Stimulated activated naive CD4-positive, alpha-beta T cell treated with Interleukin-2 at 50 U/mL for 16 hours (primary cell): ENCODE data around the gene CRACDL.

ENCODE experiments used
- DNase-seq: peaks from one replicate; lab custom pipeline; 2025; lab: John Stamatoyannopoulos, UW

Gene CRACDL

GRCh38 chr2:98824256-98825019, 111.6 kb downstream of the CRACDL start:
- no peak for DNase-seq

- no peak for DNase-seq
These were observed 112.5 kb downstream of the CRACDL start for GRCh38 chr2:98823196-98824170.

DNA sequence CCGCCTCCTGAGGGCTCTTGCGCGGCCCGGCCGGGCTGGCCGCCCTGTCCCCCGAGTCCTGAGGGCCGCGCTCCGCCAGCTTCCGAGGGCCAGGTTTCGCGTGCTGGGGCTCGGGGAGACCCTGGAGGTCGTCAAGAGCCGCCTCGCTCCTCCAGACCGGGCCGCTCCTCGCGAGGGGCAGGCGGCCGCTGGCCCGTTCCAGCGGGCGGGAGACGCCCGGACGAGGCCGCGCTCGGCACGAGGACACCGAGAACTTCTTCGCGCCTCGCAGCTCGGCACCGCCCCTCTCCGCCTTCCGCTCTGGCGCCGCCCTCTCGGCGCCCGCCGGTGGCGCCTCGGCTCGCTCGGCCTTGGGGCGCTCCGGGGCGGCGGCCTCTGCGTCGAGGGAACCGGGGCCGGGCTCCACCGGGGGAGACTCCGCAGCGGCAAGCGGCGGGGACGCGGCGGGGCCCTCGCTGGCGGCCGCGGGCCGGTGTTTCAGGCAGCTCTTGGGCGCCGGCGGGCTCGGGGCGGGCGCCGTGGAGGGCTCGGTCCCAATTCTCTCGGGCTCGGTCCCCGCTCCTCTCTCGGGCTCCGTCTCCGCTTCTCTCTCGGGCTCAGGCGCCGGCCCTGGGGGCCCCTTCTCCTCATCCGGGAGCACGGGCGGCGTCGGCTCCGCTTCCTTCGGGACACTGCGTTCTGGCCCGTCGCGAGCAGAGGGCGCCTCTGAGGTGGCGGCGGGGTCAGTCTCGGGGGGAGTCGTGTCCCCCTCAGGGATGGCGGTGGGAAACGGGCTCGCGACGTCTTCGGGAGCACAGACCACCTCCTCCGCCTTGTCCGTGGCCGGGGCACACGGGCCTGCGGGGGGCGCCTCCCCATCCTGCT, 113.5 kb downstream of the CRACDL start:
- peak; percentile 45 for DNase-seq

GRCh38 chr2:98821629-98822135, 114.3 kb downstream of the CRACDL start:
- no peak for DNase-seq

DNA sequence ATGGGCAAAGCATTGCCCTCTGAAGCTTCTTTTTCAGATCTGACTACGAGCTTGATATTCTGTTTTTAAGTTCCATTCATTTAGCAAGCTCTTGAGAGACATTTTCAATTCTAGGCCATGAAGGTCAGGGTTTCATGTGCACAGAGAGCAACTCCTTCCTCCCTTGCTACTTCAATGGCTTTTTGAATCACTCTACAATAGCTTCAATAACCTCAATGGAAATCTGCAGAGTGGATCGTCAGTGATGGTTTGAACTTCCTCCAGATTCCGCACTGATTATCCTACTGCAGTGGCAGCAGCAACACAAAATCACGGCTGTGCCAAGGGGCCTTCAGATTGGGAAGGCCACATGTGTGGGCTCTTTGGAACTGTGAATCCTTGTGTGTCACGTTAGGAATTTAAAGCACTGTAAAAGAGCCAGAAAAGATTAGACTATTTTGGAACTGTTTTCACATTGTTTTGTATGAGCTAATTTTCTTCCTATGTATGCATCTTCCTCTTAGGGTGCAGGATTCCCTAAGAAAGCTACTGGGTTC, 116.7 kb downstream of the CRACDL start:
- no peak for DNase-seq

- DNase-seq: no peak
These were observed 117.9 kb downstream of the CRACDL start for GRCh38 chr2:98818164-98818563.

- no peak for DNase-seq
These were observed 119.7 kb downstream of the CRACDL start for GRCh38 chr2:98816281-98816680.

GRCh38 chr2:98815795-98816194, 120.2 kb downstream of the CRACDL start:
- no peak for DNase-seq

- no peak for DNase-seq
These were observed 124.3 kb downstream of the CRACDL start for GRCh38 chr2:98811766-98812165.

- DNase-seq: no peak
These were observed 125.5 kb downstream of the CRACDL start for GRCh38 chr2:98810588-98810928.

- no peak for DNase-seq
These were observed 126.0 kb downstream of the CRACDL start for GRCh38 chr2:98809878-98810587.

DNA sequence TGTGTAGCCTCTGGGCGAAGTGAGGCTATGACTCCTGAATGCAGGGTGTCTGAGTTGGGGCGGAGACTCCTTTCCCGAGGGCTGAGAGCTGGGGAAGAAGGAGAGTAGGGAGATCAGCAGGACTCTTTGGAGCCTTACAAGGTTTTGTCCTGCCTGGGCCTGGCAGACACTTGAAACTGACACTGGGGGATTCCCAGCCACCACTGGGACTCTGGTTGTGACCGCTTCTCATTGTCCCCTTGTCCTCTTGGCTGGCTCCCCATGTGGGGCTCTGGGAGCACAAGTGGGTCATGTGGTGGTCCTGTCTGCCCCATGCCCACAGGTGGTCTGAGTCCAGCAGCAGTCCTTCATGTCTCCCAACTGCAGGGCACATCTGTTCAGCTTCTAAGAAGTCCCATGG, 126.9 kb downstream of the CRACDL start:
- no peak for DNase-seq

DNA sequence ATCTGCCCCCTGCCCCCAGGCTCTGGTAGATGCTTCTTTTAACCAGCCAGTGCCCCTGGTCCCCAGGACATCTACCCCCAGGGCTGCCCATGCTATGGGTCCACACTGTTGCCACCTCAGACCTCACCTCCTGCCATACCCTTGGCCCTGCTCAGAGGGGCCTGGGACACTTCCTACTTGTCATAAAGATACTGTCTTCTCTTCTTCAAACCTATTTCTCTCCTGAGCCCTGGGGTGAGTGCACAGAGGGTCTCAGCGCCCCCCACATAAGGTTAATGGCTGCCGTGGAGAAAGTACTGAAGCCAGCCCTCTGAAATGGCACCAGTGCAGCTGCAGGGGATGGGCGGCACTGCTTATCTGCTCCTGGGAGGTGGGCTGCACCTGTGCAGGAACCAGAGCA, 127.5 kb downstream of the CRACDL start:
- no peak for DNase-seq

DNA sequence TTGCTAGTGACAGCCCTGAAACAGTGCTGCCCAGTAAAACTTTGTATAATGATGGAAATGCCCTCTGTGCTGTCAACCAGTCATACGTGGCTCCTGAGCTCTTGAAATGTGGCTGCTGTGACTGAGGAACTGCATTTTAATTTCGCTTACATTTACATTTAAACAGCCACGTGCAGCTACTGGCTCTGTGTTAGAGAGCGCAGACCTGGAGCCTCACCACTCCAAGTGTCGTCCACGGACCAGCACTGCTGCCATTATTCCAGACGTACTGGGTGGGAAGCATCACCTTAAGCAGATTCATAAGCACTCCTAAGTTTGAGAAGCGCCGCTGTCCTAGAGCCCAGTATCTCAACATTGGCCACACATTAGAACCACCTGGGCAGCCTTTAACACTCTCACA, 128.1 kb downstream of the CRACDL start:
- no peak for DNase-seq

GRCh38 chr2:98807221-98807620, 128.8 kb downstream of the CRACDL start:
- DNase-seq: no peak

DNA sequence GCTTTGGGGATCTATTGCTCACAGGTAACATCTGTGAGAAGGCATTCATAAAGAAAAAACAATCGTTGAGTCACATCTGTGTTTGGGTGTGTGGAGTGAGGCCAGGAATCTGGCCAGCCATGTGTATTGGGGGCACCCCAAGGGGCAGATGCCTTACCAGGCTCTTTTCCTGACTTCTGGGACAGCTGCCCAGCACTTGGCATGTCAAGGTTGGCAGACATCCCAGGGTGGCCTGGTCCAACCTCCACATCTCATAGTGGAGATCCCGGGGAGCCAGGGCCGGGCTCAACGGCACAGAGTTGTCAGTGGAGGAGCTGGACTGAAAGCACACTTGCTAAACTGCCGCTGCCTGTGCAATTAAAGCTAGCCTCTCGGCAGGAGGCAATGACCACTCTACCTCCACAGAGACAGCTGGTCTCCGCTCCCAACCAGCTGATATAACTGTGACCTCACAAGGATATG, 129.8 kb downstream of the CRACDL start:
- no peak for DNase-seq

DNA sequence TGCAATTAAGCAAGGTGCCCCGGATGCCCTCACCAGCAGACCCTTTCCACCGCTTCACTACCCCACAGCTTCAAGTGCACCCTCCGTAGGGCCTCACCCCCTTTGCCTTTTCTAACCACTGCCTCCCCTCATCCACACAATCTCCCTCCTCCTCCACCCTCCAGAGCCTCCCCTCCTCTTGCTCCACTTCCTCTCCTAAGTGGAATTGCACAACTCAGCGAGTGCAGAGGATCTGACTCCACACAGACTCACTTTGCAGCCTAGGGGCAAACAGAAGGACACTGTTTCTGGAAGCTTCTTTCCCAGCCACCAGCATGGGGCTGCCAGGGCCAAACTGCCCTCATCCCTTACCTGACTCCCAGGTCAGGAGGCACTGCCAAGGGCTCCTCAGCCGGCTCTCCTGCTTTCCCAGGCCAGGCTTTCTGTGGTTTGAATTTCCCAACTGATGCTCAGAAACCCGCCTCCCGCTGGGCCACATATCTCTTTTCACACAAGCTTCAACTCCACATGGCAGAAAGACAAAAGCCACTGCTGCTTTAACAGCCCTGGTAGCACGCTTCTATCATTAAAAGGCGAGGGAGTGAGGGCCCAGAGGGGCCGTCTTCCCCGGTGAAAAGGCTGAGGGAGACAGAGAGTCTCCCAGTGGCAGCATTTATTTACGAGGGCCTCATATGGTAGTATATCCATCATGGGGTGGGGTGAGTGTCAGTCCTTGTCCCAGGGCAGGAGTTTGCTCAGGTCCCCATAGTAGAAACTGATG, 130.4 kb downstream of the CRACDL start:
- DNase-seq: no peak

DNA sequence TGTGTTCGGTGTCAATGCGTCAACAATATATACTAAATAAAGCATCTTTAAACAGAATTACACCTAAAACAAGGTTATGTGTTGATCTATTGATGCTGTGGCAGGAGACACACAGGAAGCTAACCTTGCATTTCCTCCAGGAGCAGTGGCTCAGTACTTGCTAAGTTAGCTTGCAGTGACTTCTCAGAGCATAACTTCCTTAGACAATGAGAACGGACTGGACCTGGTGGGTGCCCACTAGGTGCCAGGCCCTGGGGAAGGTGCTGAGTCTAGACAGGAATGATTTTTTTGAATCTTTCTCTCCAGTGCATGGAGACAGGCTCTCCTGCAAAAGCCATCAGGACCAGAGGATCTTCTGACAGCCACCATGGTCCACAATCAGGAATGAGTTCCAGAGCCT, 131.3 kb downstream of the CRACDL start:
- no peak for DNase-seq

DNA sequence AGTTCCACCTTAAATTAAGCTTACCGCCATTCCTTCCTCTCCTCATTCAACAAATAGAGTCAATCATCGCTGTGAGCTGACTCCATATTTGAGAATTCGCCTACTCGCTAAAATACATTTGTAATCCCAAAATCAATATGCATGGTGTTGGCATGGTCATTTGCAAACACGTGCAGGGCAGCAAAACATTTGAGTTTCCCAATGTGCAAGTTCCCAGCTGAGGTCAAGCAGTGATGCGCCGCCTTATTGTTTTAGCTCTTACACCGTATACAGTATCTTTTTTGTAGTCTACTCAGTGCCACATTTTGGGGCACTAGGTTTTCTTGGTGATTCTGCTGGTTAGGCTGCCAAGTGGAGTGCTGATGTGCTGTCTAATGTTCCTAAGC, 131.8 kb downstream of the CRACDL start:
- no peak for DNase-seq
